Activated naive CD8-positive, alpha-beta T cell treated with anti-CD3 and anti-CD28 coated beads, Interleukin-2, amount 10 ng/mL, durations not matched to agents 7 days and 5 days (primary cell): ENCODE data around the gene IFI44L. TPM values are rescaled to one million over a fixed set of nuclear protein-coding genes. Genes with fewer than 3 reads are reported as not detected.

Source experiments
- ATAC-seq: fragments of 150-1000 bp; cut with Tn5 transposase; one replicate; pipeline ENCODE4 v1.10.0; 2021; ENCODE audit warnings: low read depth, moderate library complexity
- POLR2A ChIA-PET: fragments of 350-600 bp; sonication (Branson Sonifier 250); formaldehyde crosslinking; loops from one replicate; lab custom pipeline; 2021; ENCODE audit warnings: antibody characterized with exemption; lab: Charles Lee
- DNase-seq: peaks from one replicate; pipeline ENCODE4 v3.0.0; 2021
- H3K27ac Mint-ChIP-seq: one replicate; pipeline ENCODE4 v1.8.0; 2022; ENCODE audit warnings: mild to moderate bottlenecking, mixed read lengths
- H3K27me3 Mint-ChIP-seq: one replicate; pipeline ENCODE4 v1.8.0; 2022; ENCODE audit warnings: mild to moderate bottlenecking, moderate library complexity, mixed read lengths
- H3K36me3 Mint-ChIP-seq: one replicate; pipeline ENCODE4 v1.8.0; 2021; ENCODE audit warnings: mild to moderate bottlenecking, mixed read lengths
- H3K4me1 Mint-ChIP-seq: one replicate; pipeline ENCODE4 v1.8.0; 2021; ENCODE audit warnings: mixed read lengths
- H3K4me3 Mint-ChIP-seq: one replicate; pipeline ENCODE4 v1.8.0; 2022; ENCODE audit warnings: mild to moderate bottlenecking, moderate library complexity, mixed read lengths
- H3K9me3 Mint-ChIP-seq: one replicate; pipeline ENCODE4 v1.8.0; 2021; ENCODE audit warnings: mixed read lengths
- total RNA-seq, 2 experiments: library from RNA; stranded (reverse); gene quantifications; one replicate each; pipeline ENCODE4 v1.2.3, GENCODE V29; 2021

The IFI44L gene
- total RNA-seq, 2 experiments from 2014 or later = 278 to 290 TPM

DNA sequence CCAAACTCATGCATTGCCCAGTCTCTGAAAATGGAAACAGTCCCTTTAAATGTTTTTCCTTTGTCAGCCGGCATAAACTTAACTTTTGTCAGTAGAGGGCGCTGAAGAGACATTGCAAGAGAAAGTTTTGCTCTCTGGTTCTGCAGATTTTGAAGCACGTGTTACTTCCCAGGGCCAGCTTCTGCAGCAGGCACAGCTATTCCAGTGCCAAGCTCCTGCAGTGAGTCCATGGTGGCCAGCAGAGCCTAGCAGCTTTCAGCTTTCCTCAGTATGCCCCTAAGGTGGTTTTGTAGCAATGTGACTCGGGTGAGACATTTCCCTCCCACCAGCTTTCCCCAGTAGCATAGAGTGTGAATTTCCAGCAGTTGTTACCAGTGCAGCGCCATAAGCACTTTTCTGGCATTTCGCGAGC, 2.6 kb upstream of the IFI44L start:
- Mint-ChIP-seq H3K9me3 (no peaks in the 10 kb centered on the region), H3K4me3 (peak overlapping the region; percentile 43), H3K4me1 (peaks cover 24% of the 10 kb centered on the region), H3K27me3 (peaks cover 9% of the 10 kb centered on the region), H3K27ac (peak overlapping the region; percentile 66), H3K36me3 (peaks cover 19% of the 10 kb centered on the region)
- DNase-seq = peak; percentile 54
- peak; percentile 48 for ATAC-seq
- POLR2A ChIA-PET = interaction anchor here (1.0 to 1.2 kb wide), 2 partner anchors 32 to 38 kb away, joined by 3 to 4 read pairs; partner anchors contain the start of gene IFI44

DNA sequence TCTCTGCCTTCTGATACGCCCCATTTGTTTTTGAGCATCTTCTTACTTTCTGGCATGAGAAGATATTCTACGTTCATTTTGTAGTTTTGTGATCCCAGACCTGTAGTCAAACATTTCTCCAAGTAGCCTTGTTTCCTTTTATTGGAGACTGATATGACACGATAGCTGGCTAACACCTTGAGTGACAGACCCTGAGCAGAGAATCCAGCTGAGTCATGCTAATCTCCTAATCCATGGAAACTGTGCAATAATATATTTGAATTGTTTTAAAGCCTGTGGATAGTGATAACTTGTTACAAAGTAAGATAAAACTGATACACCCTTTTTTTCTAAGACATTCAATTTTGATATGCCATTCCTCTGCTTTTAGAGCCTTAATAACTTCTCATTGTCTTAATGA, 1.2 kb upstream of the IFI44L start:
- POLR2A ChIA-PET = interaction anchor here (2.2 to 5.6 kb wide), 4 partner anchors 28 to 614 kb away, joined by 7 to 100 read pairs (median 13); partner anchors contain the start of genes DNAJB4 and IFI44

DNA sequence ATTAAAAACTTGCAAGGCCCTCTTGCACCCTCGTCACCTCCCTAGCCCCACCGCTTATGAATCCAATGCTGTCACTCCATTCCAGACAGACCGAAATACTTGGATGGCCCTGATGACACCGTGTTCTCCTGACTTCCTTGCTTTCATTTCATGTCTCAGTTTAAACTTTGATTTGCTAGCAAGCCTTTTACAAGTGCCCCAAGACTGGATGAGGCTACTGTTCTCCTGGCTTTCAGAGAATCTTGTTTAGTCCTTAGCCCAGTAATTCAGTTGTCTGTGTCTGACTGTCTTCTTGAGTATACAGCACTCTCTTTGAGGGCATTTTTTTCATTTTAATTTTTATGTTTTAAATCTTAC, 824 bp upstream of the IFI44L start:
- peaks cover 33% of the 10 kb centered on the region for H3K36me3 Mint-ChIP-seq
- H3K4me1 Mint-ChIP-seq = peaks cover 32% of the 10 kb centered on the region
- POLR2A ChIA-PET = interaction anchor here (0.9 to 5.6 kb wide), 8 partner anchors 28 to 641 kb away, joined by 4 to 100 read pairs (median 14); partner anchors contain the start of genes DNAJB4, FUBP1 and IFI44
- peaks cover 5% of the 10 kb centered on the region for H3K27me3 Mint-ChIP-seq
- peak overlapping the region; percentile 95 for H3K27ac Mint-ChIP-seq
- peak overlapping the region; percentile 93 for H3K4me3 Mint-ChIP-seq
- H3K9me3 Mint-ChIP-seq = no peaks in the 10 kb centered on the region
- DNase-seq = no peak
- no peak for ATAC-seq

More for the DNA sequence above, 1.2 kb upstream of the IFI44L start:
- peaks cover 29% of the 10 kb centered on the region for H3K4me1 Mint-ChIP-seq
- peak overlapping the region; percentile 93 for H3K4me3 Mint-ChIP-seq
- peaks cover 9% of the 10 kb centered on the region for H3K27me3 Mint-ChIP-seq
- no peaks in the 10 kb centered on the region for H3K9me3 Mint-ChIP-seq
- H3K36me3 Mint-ChIP-seq = peaks cover 29% of the 10 kb centered on the region
- ATAC-seq (no peak), DNase-seq (no peak)
- H3K27ac Mint-ChIP-seq = peak overlapping the region; percentile 95

DNA sequence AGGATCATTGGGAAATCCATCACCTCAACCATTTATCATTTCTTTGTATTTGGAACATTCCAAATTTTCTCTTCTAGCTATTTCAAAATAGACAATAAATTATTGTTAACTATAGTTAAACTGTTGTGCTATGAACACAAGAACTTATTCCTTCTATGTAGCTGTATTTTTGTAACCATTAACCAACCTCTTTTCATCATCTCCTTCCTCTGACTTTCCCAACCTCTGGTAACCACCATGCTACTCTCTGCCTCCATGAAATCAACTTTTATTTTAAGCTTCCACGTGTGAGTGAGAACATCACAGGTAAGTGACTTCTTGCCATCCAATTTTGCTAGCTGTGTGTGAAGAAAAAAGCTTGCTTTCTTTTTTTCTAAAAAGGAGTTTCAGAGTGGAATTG, 418 bp downstream of the IFI44L start:
- POLR2A ChIA-PET = interaction anchor here (0.9 to 5.6 kb wide), 13 partner anchors 9 to 642 kb away, joined by 3 to 100 read pairs (median 11); partner anchors contain the start of genes DNAJB4, FUBP1 and IFI44
- Mint-ChIP-seq H3K9me3 (no peaks in the 10 kb centered on the region), H3K27me3 (peaks cover 2% of the 10 kb centered on the region), H3K27ac (peak overlapping the region; percentile 95), H3K4me1 (peaks cover 41% of the 10 kb centered on the region), H3K4me3 (peak overlapping the region; percentile 93), H3K36me3 (peaks cover 43% of the 10 kb centered on the region)
- ATAC-seq (no peak), DNase-seq (no peak)

DNA sequence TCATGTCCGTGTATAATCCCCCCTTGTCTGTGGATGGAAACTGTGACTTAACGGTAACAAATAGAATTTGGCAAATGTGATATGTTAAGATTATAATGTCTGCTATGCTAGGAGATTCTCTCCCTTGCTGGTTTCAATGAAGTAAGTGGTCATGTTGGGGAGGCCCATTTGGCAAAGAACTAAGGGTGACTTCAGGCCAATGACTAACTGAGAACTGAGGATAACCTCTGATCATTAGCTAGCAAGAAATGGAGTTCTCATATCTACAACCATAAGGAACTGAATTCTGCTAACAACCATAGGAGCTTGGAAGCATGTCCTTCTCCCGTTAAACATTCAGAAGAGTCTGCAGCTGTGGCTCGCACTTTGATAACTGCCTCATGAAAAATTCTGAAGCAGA, 2.3 kb downstream of the IFI44L start:
- Mint-ChIP-seq H3K27ac (peak overlapping the region; percentile 97), H3K4me3 (peak overlapping the region; percentile 98), H3K36me3 (peaks cover 56% of the 10 kb centered on the region), H3K27me3 (no peaks in the 10 kb centered on the region), H3K9me3 (no peaks in the 10 kb centered on the region), H3K4me1 (peaks cover 51% of the 10 kb centered on the region)
- DNase-seq = no peak
- POLR2A ChIA-PET = interaction anchor here (0.6 to 5.6 kb wide), 8 partner anchors 11 to 644 kb away, joined by 3 to 100 read pairs (median 8); partner anchors contain the start of genes FUBP1 and IFI44
- ATAC-seq = no peak

DNA sequence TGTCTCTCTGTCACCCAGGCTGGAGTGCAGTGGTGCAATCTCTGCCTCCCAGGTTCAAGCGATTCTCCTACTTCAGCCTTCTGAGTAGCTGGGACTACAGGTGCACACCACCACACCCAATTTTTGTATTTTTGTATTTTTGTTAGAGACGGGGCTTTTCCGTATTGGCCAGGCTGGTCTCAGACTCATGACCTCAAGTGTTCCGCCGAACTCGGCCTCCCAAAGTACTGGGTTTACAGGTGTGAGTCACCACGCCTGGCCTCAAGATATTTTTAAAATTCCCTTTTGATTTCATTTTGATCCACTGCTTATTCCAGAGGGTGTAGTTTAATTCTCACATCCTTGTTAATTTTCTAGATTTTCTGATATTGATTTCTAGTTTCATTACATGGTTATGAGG, 3.8 kb downstream of the IFI44L start:
- H3K27me3 Mint-ChIP-seq = no peaks in the 10 kb centered on the region
- peaks cover 51% of the 10 kb centered on the region for H3K4me1 Mint-ChIP-seq
- peaks cover 64% of the 10 kb centered on the region for H3K36me3 Mint-ChIP-seq
- ATAC-seq = no peak
- peak overlapping the region; percentile 97 for H3K27ac Mint-ChIP-seq
- DNase-seq = no peak
- POLR2A ChIA-PET = interaction anchor here (1.0 to 5.6 kb wide), 6 partner anchors 8 to 620 kb away, joined by 3 to 100 read pairs (median 9); partner anchors contain the start of genes DNAJB4 and IFI44
- H3K9me3 Mint-ChIP-seq = no peaks in the 10 kb centered on the region
- peak overlapping the region; percentile 98 for H3K4me3 Mint-ChIP-seq

DNA sequence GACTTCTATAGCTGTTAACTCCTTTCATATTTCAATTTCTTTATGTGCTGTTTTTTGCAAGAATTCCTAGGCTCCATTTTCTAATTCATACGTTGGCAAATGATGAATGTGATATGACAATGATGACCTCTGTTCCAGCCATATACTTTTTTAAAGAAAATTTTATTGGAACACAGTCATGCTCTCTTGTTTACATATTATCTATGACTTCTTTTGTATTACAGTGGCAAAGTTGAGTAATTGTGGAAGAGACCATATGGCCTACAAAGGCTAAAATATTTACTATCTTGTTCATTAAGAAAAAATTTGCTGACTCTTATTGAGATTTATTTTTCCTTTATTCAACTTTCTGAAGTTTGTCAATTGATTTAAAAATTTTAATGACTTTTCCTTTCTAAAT, 7.1 kb downstream of the IFI44L start:
- POLR2A ChIA-PET = interaction anchor here (1.1 to 2.0 kb wide), 4 partner anchors 18 to 38 kb away, joined by 3 to 9 read pairs (median 4); partner anchors contain the start of gene IFI44
- Mint-ChIP-seq H3K27me3 (no peaks in the 10 kb centered on the region), H3K9me3 (no peaks in the 10 kb centered on the region), H3K36me3 (peaks cover 66% of the 10 kb centered on the region), H3K4me1 (peaks cover 53% of the 10 kb centered on the region), H3K4me3 (peak overlapping the region; percentile 78), H3K27ac (peak overlapping the region; percentile 68)
- no peak for ATAC-seq
- DNase-seq = no peak

DNA sequence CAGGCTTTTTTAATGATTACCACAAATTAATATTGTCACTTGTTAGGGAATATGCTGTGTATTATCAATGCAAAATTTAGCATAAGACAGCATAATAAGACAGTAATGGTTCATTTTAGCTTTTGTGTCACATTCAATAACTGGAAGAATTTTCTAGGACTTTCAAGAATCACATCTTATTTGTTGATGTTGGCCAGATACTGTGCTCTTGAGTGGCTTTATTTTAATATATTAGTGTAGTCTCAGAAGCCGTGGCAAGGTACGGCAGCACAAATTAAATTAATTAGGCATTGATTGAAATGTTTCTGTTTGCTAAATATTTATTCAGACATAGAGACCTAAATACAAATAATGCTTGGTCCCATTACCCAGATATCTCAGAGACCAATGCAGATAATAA, 10.4 kb downstream of the IFI44L start:
- no peaks in the 10 kb centered on the region for H3K9me3 Mint-ChIP-seq
- POLR2A ChIA-PET = interaction anchor here (0.6 kb wide), 1 partner anchor 13 kb away, joined by 4 read pairs; no protein-coding TSS in a partner anchor
- H3K4me3 Mint-ChIP-seq = no peak overlapping the region
- peaks cover 57% of the 10 kb centered on the region for H3K36me3 Mint-ChIP-seq
- peaks cover 46% of the 10 kb centered on the region for H3K4me1 Mint-ChIP-seq
- DNase-seq (no peak), ATAC-seq (no peak)
- no peak overlapping the region for H3K27ac Mint-ChIP-seq
- H3K27me3 Mint-ChIP-seq = no peaks in the 10 kb centered on the region

DNA sequence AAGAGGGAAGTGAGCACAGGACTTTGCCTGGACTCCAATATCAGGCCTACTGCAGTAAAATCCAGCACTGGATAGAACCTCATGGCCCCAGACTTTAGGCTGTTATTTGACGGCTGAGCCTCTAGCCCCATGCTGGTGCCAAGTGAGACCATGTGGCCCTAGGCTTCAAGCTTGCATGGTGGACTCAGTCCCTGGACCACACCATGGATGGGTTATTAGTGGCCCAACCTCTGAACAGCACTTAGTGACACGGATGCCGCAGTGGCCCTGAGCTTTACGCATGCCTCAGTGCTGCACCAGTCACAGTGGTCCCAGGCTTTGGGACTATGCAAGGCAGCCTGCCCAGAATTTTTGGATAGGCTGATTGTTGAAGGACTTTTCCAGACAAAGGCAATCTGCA, 13.0 kb downstream of the IFI44L start:
- Mint-ChIP-seq H3K9me3 (no peaks in the 10 kb centered on the region), H3K4me3 (no peak overlapping the region), H3K27me3 (no peaks in the 10 kb centered on the region), H3K36me3 (peaks cover 65% of the 10 kb centered on the region), H3K4me1 (peaks cover 49% of the 10 kb centered on the region), H3K27ac (no peak overlapping the region)
- POLR2A ChIA-PET = interaction anchor here (1.1 to 1.3 kb wide), 2 partner anchors 10 to 39 kb away, joined by 3 read pairs; no protein-coding TSS in a partner anchor
- ATAC-seq = peak; percentile 35
- DNase-seq = no peak

DNA sequence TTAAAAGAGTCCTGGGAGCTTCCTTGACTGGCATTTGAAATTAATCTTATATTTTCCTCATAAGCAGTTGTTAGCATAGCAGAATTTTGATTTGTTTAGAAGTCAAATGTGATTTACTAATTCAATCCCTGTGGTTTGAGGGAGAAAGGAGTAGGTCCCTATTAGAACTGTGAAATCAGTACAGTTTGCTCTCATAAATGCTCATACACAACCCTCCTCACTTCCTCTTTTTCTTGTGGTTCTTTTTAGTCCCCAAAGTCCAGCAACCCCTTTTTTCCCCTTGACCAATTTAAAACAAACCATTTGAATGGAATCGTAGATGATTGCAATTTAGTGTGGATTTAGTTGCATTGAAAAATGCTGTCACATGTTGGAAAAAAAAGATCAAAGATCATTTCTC, 20.2 kb downstream of the IFI44L start:
- no peak for ATAC-seq
- H3K27me3 Mint-ChIP-seq = no peaks in the 10 kb centered on the region
- no peak for DNase-seq
- H3K9me3 Mint-ChIP-seq = peaks cover 8% of the 10 kb centered on the region
- H3K36me3 Mint-ChIP-seq = peaks cover 89% of the 10 kb centered on the region
- H3K27ac Mint-ChIP-seq = no peak overlapping the region
- H3K4me3 Mint-ChIP-seq = no peak overlapping the region
- H3K4me1 Mint-ChIP-seq = peaks cover 70% of the 10 kb centered on the region
- POLR2A ChIA-PET = interaction anchor here (1.0 to 1.3 kb wide), 2 partner anchors 12 to 17 kb away, joined by 3 read pairs; no protein-coding TSS in a partner anchor

DNA sequence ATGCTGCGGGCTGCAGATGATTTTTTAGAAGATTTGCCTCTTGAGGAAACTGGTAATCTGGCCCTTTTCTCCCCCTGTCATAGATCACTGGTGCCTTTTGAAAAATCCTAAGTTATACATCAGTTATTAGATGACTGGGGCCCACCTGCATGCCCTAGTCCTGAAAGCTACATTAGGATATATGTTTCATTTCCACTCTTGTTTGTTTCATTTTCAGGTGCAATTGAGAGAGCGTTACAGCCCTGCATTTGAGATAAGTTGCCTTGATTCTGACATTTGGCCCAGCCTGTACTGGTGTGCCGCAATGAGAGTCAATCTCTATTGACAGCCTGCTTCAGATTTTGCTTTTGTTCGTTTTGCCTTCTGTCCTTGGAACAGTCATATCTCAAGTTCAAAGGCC, 21.3 kb downstream of the IFI44L start:
- ATAC-seq (no peak), DNase-seq (no peak)
- no peaks in the 10 kb centered on the region for H3K27me3 Mint-ChIP-seq
- H3K36me3 Mint-ChIP-seq = peaks cover 93% of the 10 kb centered on the region
- no peak overlapping the region for H3K4me3 Mint-ChIP-seq
- peaks cover 76% of the 10 kb centered on the region for H3K4me1 Mint-ChIP-seq
- POLR2A ChIA-PET = no interaction called here
- peak overlapping the region; percentile 9 for H3K27ac Mint-ChIP-seq
- H3K9me3 Mint-ChIP-seq = peaks cover 8% of the 10 kb centered on the region

DNA sequence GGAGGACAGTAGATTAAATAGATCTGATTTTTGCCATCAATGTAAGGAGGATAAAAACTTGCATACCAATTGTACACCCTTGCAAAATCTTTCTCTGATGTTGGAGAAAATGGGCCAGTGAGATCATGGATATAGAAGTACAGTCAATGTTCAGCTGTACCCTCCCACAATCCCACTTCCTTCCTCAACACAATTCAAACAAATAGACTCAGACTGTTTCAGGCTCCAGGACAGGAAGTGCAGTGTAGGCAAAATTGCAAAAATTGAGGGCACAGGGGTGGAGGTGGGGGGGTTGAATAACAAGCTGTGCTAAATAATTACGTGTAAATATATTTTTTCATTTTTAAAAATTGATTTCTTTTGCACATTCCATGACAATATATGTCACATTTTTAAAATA, 25.5 kb downstream of the IFI44L start:
- no peak for DNase-seq
- peak overlapping the region; percentile 72 for H3K4me3 Mint-ChIP-seq
- H3K36me3 Mint-ChIP-seq = peaks cover 85% of the 10 kb centered on the region
- peak overlapping the region; percentile 74 for H3K27ac Mint-ChIP-seq
- POLR2A ChIA-PET = interaction anchor here (0.7 to 6.1 kb wide), 7 partner anchors 8 to 641 kb away, joined by 3 to 100 read pairs (median 4); partner anchors contain the start of genes DNAJB4 and IFI44L
- peak; percentile 74 for ATAC-seq
- peaks cover 60% of the 10 kb centered on the region for H3K4me1 Mint-ChIP-seq
- no peaks in the 10 kb centered on the region for H3K27me3 Mint-ChIP-seq
- H3K9me3 Mint-ChIP-seq = peaks cover 22% of the 10 kb centered on the region

DNA sequence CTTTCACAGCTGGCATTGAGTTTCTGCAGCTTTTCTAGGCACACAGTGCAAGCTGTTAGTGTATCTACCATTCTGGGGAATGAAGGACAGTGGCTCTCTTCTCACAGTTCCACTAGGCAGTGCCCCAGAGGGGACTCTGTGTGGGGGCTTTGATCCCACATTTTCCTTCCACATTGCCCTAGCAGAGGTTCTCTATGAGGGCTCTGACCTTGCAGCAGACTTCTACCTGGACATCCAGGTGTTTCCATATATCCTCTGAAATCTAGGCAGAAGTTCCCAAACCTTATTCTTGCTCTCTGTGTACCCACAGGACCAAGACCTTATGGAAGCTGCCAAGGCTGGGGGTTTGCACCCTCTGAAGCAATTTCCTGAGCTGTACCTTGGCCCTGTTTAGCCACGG, 27.0 kb downstream of the IFI44L start:
- POLR2A ChIA-PET = interaction anchor here (1.0 to 6.1 kb wide), 4 partner anchors 9 to 26 kb away, joined by 3 to 100 read pairs (median 6); partner anchors contain the start of gene IFI44L
- Mint-ChIP-seq H3K36me3 (peaks cover 84% of the 10 kb centered on the region), H3K27ac (peak overlapping the region; percentile 73), H3K27me3 (no peaks in the 10 kb centered on the region), H3K9me3 (peaks cover 21% of the 10 kb centered on the region), H3K4me3 (no peak overlapping the region), H3K4me1 (peaks cover 59% of the 10 kb centered on the region)
- no peak for ATAC-seq
- DNase-seq = no peak
